IMR-90 (cell line): ENCODE measurements around the gene CELF5. TPM values are rescaled to one million over a fixed set of nuclear protein-coding genes. Genes with fewer than 3 reads are reported as not detected.

Experiments used
- ATAC-seq: fragments of 200-7000 bp; cut with Tn5 transposase; 2 replicates; pipeline ENCODE4 v1.9.1; 2020; ENCODE audit warnings: low read depth, mild to moderate bottlenecking, moderate library complexity
- BruUV-seq: library from RNA; stranded (reverse); fragments of 400-500 nt; replicated peaks from 2 replicates; lab custom pipeline; 2021; lab: Mats Ljungman, UMichigan
- CTCF ChIA-PET: fragments of 300-600 bp; formaldehyde crosslinking; extraction: SDS; loops from one replicate; lab custom pipeline; 2021; ENCODE audit warnings: antibody characterized with exemption; lab: Yijun Ruan, JAX
- POLR2A ChIA-PET: fragments of 300-600 bp; sonication (Branson Sonifier 250); formaldehyde crosslinking; loops from one replicate; lab custom pipeline; 2022; ENCODE audit warnings: antibody characterized with exemption; ENCODE audit not compliant: unreplicated experiment; lab: Charles Lee
- DNase-seq: peaks from one replicate; pipeline ENCODE4 v3.0.0; 2013
- H2AFZ ChIP-seq: replicated peaks from 2 replicates; pipeline ENCODE3; 2013; ENCODE audit warnings: low read length, mild to moderate bottlenecking; ENCODE audit not compliant: poor library complexity
- H2AK5ac ChIP-seq: 2 replicates; pipeline ENCODE4 v1.6.1; 2013; ENCODE audit warnings: low read depth, low read length, inconsistent platforms
- H2AK9ac ChIP-seq: replicated peaks from 2 replicates; pipeline ENCODE3; 2013; ENCODE audit warnings: mild to moderate bottlenecking, low read depth, low read length, moderate library complexity; ENCODE audit not compliant: poor library complexity
- H2BK120ac ChIP-seq: 2 replicates; pipeline ENCODE4 v1.6.1; 2013; ENCODE audit warnings: low read depth, low read length, inconsistent platforms
- H2BK15ac ChIP-seq: 3 replicates; pipeline ENCODE4 v1.6.1; 2013; ENCODE audit warnings: low read depth, low read length, inconsistent platforms
- H2BK20ac ChIP-seq: 2 replicates; pipeline ENCODE4 v1.6.1; 2013; ENCODE audit warnings: low read depth, mild to moderate bottlenecking, inconsistent platforms, low read length, moderate library complexity
- H2BK5ac ChIP-seq: 2 replicates; pipeline ENCODE4 v1.6.1; 2013; ENCODE audit warnings: mild to moderate bottlenecking, low read depth, low read length, inconsistent platforms; ENCODE audit not compliant: poor library complexity, severe bottlenecking
- H3K14ac ChIP-seq: replicated peaks from 2 replicates; pipeline ENCODE4 v1.6.1; 2013; ENCODE audit warnings: low read depth, low read length, inconsistent platforms
- H3K18ac ChIP-seq: 2 replicates; pipeline ENCODE4 v1.6.1; 2013; ENCODE audit warnings: low read depth, low read length, control low read depth
- H3K23ac ChIP-seq: 2 replicates; pipeline ENCODE4 v1.6.1; 2013; ENCODE audit warnings: low read depth, low read length, inconsistent platforms
- H3K27ac ChIP-seq: 2 replicates; pipeline ENCODE4 v1.5.1; 2013; ENCODE audit warnings: mild to moderate bottlenecking, control low read depth, low read length; ENCODE audit not compliant: insufficient read depth
- H3K27me3 ChIP-seq: 2 replicates; pipeline ENCODE4 v1.6.1; 2013; ENCODE audit warnings: low read length; ENCODE audit not compliant: control insufficient read depth, insufficient read depth
- H3K36me3 ChIP-seq: 2 replicates; pipeline ENCODE4 v1.6.1; 2013; ENCODE audit warnings: low read length, mixed read lengths; ENCODE audit not compliant: control insufficient read depth, insufficient read depth
- H3K4ac ChIP-seq: 2 replicates; pipeline ENCODE4 v1.6.1; 2013; ENCODE audit warnings: low read depth, low read length, inconsistent platforms
- H3K4me1 ChIP-seq: 2 replicates; pipeline ENCODE4 v1.6.1; 2013; ENCODE audit warnings: low read length, mixed read lengths; ENCODE audit not compliant: control insufficient read depth, insufficient read depth
- H3K4me2 ChIP-seq: 2 replicates; pipeline ENCODE4 v1.6.1; 2013; ENCODE audit warnings: low read depth, mild to moderate bottlenecking, control low read depth, low read length, moderate library complexity
- H3K4me3 ChIP-seq: 2 replicates; pipeline ENCODE4 v1.5.1; 2013; ENCODE audit warnings: low read depth, mild to moderate bottlenecking, control low read depth, low read length, moderate library complexity; ENCODE audit not compliant: insufficient read depth
- H3K56ac ChIP-seq: 2 replicates; pipeline ENCODE4 v1.6.1; 2013; ENCODE audit warnings: low read length, inconsistent platforms; ENCODE audit not compliant: insufficient read depth; ENCODE audit errors: extremely low read depth
- H3K79me1 ChIP-seq, 2 experiments: 2 replicates each; pipeline ENCODE4 v1.6.1; 2013; ENCODE audit warnings: low read length in 2 of 2, inconsistent platforms in 1 of 2, low read depth in 1 of 2
- H3K9ac ChIP-seq: 2 replicates; pipeline ENCODE4 v1.6.1; 2013; ENCODE audit warnings: low read depth, low read length, control low read depth
- H3K9me1 ChIP-seq: 2 replicates; pipeline ENCODE4 v1.6.1; 2013; ENCODE audit warnings: low read length, inconsistent platforms; ENCODE audit not compliant: insufficient read depth
- H3K9me3 ChIP-seq: 2 replicates; pipeline ENCODE4 v1.6.1; 2013; ENCODE audit warnings: low read length; ENCODE audit not compliant: control insufficient read depth, insufficient read depth
- H4K20me1 ChIP-seq: 2 replicates; pipeline ENCODE4 v1.6.1; 2013; ENCODE audit warnings: low read length, inconsistent platforms; ENCODE audit not compliant: insufficient read depth
- H4K5ac ChIP-seq: 2 replicates; pipeline ENCODE4 v1.6.1; 2013; ENCODE audit warnings: mild to moderate bottlenecking, low read depth, low read length, control low read depth
- H4K8ac ChIP-seq, 2 experiments: 2 replicates each; pipeline ENCODE4 v1.6.1; 2013; ENCODE audit warnings: low read depth in 2 of 2, low read length in 2 of 2, control low read depth in 1 of 2, inconsistent platforms in 1 of 2
- H4K91ac ChIP-seq: 2 replicates; pipeline ENCODE4 v1.6.1; 2013; ENCODE audit warnings: low read depth, low read length, inconsistent platforms; ENCODE audit not compliant: insufficient read depth
- CTCF ChIP-seq: conservative IDR thresholded peaks from 2 replicates; pipeline ENCODE4 v1.5.1; 2012; ENCODE audit warnings: mild to moderate bottlenecking, low read depth, low read length, improper control_type of control experiment
- FOS ChIP-seq: fragments of 150-350 bp; IDR thresholded peaks from 2 replicates; pipeline ENCODE4 v1.6.1; 2016; ENCODE audit warnings: low read depth, low read length
- MAFK ChIP-seq: IDR thresholded peaks from 2 replicates; pipeline ENCODE4 v1.6.1; 2012; ENCODE audit warnings: low read depth, low read length, improper control_type of control experiment
- MAZ ChIP-seq: IDR thresholded peaks from 2 replicates; pipeline ENCODE4 v1.6.1; 2012; ENCODE audit warnings: low read depth, mild to moderate bottlenecking, low read length, improper control_type of control experiment, moderate library complexity, borderline replicate concordance
- POLR2A ChIP-seq: IDR thresholded peaks from 2 replicates; pipeline ENCODE4 v1.6.1; 2012; ENCODE audit warnings: mild to moderate bottlenecking, low read depth, low read length
- RAD21 ChIP-seq: IDR thresholded peaks from 2 replicates; pipeline ENCODE4 v1.6.1; 2012; ENCODE audit warnings: low read length, improper control_type of control experiment
- RFX5 ChIP-seq: IDR thresholded peaks from 2 replicates; pipeline ENCODE4 v1.8.0; 2012; ENCODE audit warnings: low read depth, mild to moderate bottlenecking, low read length, moderate library complexity
- SMC3 ChIP-seq: fragments of 150-350 bp; IDR thresholded peaks from 2 replicates; pipeline ENCODE4 v1.6.1; 2016; ENCODE audit warnings: low read depth, mild to moderate bottlenecking, antibody characterized with exemption, low read length, moderate library complexity
- USF2 ChIP-seq: fragments of 150-350 bp; IDR thresholded peaks from 2 replicates; pipeline ENCODE4 v1.6.1; 2017; ENCODE audit warnings: mild to moderate bottlenecking, antibody characterized with exemption, low read length, low read depth
- WGBS, 2 experiments: methylation state at CpG; one replicate each; pipeline versions ENCODE4 v1.1.5 to v1.1.7; 2013; ENCODE audit warnings: missing lambda C conversion rate in 2 of 2; ENCODE audit not compliant: insufficient read length in 1 of 2; ENCODE audit errors: extremely low coverage in 2 of 2; 5-methylcytosine and 5-hydroxymethylcytosine counted together
- dilution Hi-C: fragments of 300-500 bp; cut with HindIII; formaldehyde crosslinking; loops from one replicate; pipeline ENCODE4 v1.14.3; 2018; ENCODE audit warnings: low sequenced_read_pairs; ENCODE audit not compliant: unreplicated experiment
- in situ Hi-C: fragments of 300-500 bp; cut with MboI; formaldehyde crosslinking; loops from 3 replicates; pipeline ENCODE4 v1.14.3; 2019; ENCODE audit warnings: low sequenced_read_pairs, inconsistent platforms, mixed read lengths
- intact Hi-C: fragments of 100-400 bp; cut with micrococcal nuclease; formaldehyde crosslinking; loops from 2 replicates; pipeline ENCODE4 v1.10.0; 2022
- polyA plus RNA-seq, 3 experiments: library from polyadenylated mRNA; depleted of rRNA; stranded (reverse); fragments of >200 nt; gene quantifications; 2 replicates each; pipeline ENCODE4 v1.2.3, GENCODE V29; 2012; ENCODE audit warnings: low replicate concordance in 1 of 3
- total RNA-seq: library from RNA; depleted of rRNA; stranded (reverse); fragments of >200 nt; gene quantifications from 2 replicates; pipeline ENCODE4 v1.2.3, GENCODE V29; 2012

Gene CELF5
- total and polyA plus RNA-seq, 2 of the 4 experiments (the other 2 are of a cell fraction): 0.02 TPM; not detected in 1

DNA sequence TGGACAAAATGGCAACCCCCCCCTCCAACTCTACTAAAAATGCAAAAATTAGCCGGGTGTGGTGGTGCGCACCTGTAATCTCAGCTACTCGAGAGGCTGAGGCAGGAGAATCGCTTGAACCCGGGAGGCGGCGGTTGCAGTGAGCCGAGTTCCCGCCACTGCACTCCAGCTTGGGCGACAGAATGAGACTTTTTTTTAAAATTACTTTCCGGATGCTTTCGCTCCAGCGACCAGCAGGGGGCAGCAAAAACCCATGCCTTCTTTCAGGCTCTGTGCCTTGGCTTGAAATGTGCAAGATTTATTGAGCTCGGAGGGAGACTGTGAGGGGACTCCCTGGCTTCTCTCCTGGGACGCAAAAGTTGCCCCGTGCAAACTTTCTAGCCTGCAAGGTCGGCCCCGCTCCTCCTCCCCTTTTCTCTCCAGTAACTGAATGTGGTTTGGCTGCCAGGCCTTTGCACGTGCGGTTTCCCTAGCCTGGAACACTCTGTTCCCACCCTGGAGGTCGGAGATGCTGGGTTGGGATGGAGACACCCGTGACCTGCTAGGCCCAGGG, 80.5 kb downstream of the CELF5 start:
- Histone ChIP-seq H3K4me2 (no peak overlapping the region), H3K9me1 (no peaks in the 10 kb centered on the region), H2BK5ac (no peak overlapping the region), H4K20me1 (no peaks in the 10 kb centered on the region), H3K18ac (no peak overlapping the region), H3K14ac (no peak overlapping the region), H2AK5ac (no peak overlapping the region), H2BK15ac (no peak overlapping the region), H4K5ac (no peak overlapping the region), H2AFZ (peak overlapping the region; percentile 71), H3K79me1 (no peaks in the 10 kb centered on the region), H3K4me1 (no peaks in the 10 kb centered on the region), H4K8ac (no peak overlapping the region), H3K36me3 (no peaks in the 10 kb centered on the region), H3K56ac (no peak overlapping the region), H2AK9ac (no peak overlapping the region), H3K27ac (no peak overlapping the region), H3K4ac (no peak overlapping the region), H3K9me3 (peaks cover 6% of the 10 kb centered on the region), H3K9ac (no peak overlapping the region), H2BK20ac (no peak overlapping the region), H4K91ac (no peak overlapping the region), H3K27me3 (peaks cover 17% of the 10 kb centered on the region), H2BK120ac (no peak overlapping the region), H3K4me3 (no peak overlapping the region), H3K23ac (no peak overlapping the region)
- ATAC-seq (peak; percentile 78), DNase-seq (peak; percentile 41)
- BruUV-seq: no TSS peak
- WGBS, 2 experiments: 7% methylated on average over 10 of the region's 22 CpGs; no CpG with 5 or more reads in 1 of the 2 experiments
- TF ChIP-seq MAZ (no peak), POLR2A (no peak), MAFK (no peak), RFX5 (no peak), CTCF (peak; percentile 88), FOS (no peak), USF2 (no peak), RAD21 (peak; percentile 83), SMC3 (peak; percentile 57)
- in situ Hi-C loops (loop anchor here (25.0 kb wide), 1 partner anchor 307 kb away; the partner anchor contains the start of gene TBXA2R), dilution Hi-C loops (no loop called here), intact Hi-C loops (loop anchor here (1.0 to 5.0 kb wide), 2 partner anchors 167 to 180 kb away; no protein-coding TSS in a partner anchor)
- ChIA-PET CTCF (interaction anchor here (0.6 to 2.6 kb wide), 11 partner anchors 9 to 356 kb away, joined by 3 to 7 read pairs (median 5); partner anchors contain the start of gene SMIM24), POLR2A (interaction anchor here (0.6 kb wide), 1 partner anchor 180 kb away, joined by 8 read pairs; no protein-coding TSS in a partner anchor)
